NCI-H2029 treated with DMSO at 0.1 percent for 48 hours (cell line): ENCODE data around the gene SHQ1.
"Not testable (repeated sequence)": the region's sequence is repeated elsewhere in the genome, so short reads cannot be mapped to it uniquely, and the experiment has no call there.

Experiments
- DNase-seq: peaks from one replicate; lab custom pipeline; 2025; lab: John Stamatoyannopoulos, UW

The SHQ1 gene

GRCh38 chr3:72719137-72719536 is 129.1 kb downstream of the SHQ1 start:
- DNase-seq: no peak

- not testable (repeated sequence) for DNase-seq
These were observed 134.1 kb downstream of the SHQ1 start for GRCh38 chr3:72714135-72714534.

- not testable (repeated sequence) for DNase-seq
These were observed 137.8 kb downstream of the SHQ1 start for GRCh38 chr3:72710471-72710870.

- no peak for DNase-seq
These were observed 139.8 kb downstream of the SHQ1 start for GRCh38 chr3:72708441-72708840.

- no peak for DNase-seq
These were observed 145.2 kb downstream of the SHQ1 start for GRCh38 chr3:72702997-72703396.

- no peak for DNase-seq
These were observed 145.9 kb downstream of the SHQ1 start for GRCh38 chr3:72702390-72702789.

- DNase-seq: no peak
These were observed 148.1 kb downstream of the SHQ1 start for GRCh38 chr3:72700106-72700505.

GRCh38 chr3:72699631-72700030 is 148.6 kb downstream of the SHQ1 start:
- no peak for DNase-seq
